Activated CD8-positive, alpha-beta memory T cell treated with anti-CD3 and anti-CD28 coated beads, Interleukin-2, amount 50 U/mL, for 1 hour (primary cell): ENCODE data around the gene ENOX1.

Experiments used
- DNase-seq: peaks from one replicate; pipeline ENCODE4 v3.0.0-alpha.2; 2020; ENCODE audit errors: extremely low read depth

ENOX1 gene

DNA sequence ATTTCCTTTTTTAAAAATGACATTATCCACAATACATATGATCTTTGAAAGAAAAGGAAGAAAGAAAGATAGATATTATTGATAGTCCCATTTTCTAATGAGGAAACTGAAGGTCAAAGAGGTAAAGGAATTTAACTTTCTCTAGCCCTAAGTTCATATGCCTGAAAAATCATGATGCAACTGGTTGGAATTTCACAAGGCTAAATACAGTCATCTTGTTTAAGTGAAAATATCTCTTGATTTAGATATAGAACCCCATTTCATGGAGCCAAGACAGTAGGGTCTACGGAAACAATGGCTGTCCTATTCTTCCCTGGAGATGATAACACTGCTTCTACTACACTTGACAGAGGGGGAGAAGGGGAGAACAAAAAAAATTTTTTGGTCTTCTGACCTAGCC lies 397.2 kb downstream of the ENOX1 start:
- no peak for DNase-seq

DNA sequence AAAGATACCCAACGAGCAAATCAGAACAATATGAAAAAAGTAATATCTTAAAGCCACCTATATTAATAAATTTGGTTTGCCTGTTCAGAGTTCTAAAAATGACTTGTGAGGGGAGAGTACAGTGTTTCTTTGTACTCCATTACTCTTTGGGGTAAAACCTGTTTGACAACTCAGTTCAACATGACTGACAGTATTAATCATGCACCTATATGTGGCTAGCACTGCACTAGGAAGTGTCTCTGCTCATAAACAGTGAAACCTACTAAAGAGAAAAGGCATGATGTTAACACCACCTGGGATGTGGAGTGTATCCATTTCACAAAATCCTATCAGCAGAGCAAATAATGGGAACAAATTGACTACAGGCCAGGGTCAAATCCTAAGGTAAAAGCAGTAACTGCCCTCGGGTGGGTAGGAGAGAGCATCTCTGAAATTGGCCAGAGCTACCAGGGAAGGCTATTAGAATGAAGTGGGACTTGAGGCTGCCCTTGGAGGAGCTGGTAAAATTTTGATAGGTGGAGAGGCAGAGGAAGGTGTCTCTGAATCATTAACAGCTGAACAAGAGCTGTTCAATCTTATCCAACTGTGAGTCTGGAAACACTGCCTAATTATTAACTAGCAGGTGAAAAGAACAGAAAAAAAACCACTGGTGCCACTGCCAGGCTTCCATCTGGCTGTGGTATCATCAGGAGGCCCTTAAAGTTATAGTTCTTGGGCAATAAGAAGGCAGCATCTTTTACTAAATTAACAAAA lies 398.3 kb downstream of the ENOX1 start:
- DNase-seq: no peak

DNA sequence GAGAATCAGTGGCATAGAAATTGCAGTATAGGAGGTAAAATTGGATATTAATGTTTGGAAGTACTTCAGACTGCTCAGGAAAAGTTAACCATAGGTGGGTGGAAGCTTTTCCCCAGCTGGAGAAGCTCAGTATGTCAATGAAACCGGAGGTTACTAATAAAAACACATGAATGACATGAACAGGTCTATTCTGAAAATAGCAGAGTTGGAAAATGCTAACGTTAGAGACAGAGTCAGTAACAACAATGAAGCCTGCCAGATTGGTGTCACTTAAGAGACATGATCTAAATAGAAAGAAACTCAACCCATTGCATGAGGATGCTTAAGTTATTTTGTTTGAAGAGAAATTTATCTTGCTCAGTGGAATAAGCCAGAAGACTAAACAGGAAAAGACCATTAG lies 398.9 kb downstream of the ENOX1 start:
- no peak for DNase-seq

DNA sequence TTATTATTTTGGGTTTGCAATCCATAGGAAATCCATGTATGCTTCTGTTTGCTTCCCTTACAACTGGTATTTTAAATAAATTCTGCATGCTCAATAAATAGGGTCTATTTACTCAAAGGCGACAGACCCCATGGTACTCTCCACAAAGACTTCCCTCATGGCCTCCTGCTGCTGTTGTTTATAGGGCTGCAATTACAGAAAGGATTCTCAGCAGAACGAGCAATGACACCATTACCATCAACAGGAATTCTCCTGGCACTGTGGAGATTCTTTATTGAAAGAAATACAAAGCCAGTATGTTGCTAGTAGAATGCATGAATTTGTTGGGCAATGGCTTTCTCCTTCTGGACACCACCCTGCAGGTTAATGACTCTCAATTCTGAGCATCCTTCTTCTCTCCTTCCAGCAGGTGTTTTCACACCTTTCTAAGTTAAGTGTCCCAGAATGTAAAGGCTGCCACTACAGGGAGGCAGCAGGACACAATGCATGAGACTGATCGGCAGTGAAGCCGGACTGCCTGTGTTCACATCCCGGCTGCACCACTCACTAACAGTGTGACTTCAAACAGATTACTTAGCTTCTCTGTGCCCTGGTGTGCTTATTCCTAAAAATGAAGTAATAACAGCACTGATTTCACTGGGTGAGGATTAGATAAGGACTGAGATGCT lies 403.1 kb downstream of the ENOX1 start:
- no peak for DNase-seq

DNA sequence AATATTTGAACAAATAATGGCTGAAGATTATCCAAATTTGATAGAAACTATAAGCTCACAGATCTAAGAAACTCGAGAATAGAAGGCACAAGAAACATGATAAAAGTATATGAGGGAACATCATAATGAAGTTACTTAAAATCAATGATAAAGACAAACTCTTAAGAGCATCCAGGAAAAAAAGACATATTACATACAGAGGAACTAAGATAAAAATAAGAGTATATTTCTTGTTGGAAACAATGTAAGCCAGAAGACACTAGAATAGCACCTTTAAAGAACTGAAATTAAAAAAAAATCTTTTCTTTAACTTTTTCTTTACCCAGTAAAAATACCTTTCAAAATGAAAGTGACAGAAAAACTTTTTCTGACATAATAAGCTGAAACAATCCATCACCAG lies 407.0 kb downstream of the ENOX1 start:
- DNase-seq: no peak

DNA sequence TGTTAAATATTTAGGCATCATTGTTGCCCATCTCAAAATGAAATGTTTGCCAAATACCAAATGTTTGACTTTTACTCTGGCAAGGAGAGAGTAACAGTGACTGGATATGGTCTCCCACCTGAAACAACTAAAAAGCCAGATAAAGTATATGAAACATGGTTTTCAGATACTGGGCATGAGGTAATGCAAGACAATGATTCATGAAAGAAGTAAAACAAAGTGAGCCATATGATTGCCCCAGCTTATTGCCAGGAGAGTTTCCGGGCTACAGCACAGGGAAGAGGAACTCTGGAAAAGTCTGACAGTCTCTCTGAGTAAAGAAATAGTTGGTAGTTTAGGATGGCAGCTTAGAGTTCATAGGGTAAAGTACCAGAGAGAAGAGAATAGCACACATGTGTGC lies 408.8 kb downstream of the ENOX1 start:
- no peak for DNase-seq

DNA sequence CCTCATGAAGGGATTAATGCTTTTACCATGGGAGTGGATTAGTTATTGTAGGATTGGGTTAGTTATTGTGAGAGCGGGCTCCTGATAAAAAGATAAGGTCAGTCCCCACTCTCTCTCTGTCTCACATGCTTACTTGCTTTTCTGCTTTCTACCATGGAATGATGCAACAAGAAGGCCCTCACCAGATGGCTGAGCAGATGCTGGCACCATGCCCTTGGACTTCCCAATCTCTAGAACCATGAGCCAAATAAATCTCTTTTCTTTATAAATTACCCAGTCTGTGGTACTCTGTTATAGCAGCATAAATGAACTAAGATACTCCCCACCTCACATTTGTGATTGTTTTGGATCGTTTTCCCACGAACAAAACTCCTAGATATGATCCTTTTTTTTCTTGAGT lies 409.6 kb downstream of the ENOX1 start:
- DNase-seq: no peak

DNA sequence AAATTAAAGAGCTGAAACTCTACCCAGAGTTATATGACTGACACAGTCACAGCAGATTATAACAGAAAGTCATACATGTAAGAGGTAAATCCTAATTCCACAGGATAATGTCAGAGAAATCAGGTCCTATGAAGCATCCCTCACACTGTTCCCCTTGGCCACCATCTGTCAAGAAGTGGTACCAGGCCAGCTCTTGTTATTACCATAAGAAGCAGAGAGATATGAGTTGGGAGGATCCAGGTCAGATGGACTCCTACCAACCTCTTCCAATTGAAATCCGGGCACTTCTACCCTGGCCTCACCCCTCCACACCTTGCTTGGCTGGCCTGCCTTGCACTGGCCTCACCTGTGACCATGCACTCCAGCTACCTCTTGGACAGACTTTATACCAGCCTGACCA lies 410.2 kb downstream of the ENOX1 start:
- DNase-seq: no peak

DNA sequence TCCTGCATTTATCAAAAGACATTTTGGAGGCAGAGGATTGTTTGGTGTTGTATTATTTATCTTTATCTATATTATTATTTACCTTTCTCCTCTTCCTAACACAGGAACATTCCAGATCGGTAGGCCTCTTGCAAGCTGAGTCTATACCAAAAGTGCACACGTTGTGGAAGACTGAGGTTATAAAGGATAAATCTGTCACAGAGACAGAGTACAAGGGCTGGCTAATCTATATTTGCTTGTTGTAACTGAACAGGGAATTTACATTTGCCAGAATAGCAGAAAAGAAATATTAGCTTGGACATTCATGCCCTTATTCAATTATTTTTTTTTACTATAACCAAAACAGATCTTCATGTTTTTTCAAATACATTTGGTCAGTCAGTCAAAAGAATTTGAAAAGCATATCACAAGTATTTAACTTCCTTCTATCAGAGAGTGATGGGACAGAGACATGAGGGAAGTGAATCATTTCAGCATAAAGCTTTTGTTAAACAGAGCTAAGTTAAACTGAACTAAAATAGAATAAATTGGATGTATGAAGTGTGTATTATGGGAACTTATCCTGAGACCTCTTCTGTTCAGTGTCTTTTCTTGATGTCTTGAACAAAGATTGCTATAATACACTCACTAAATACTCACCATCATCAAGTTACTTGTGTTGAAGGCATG lies 410.8 kb downstream of the ENOX1 start:
- no peak for DNase-seq

DNA sequence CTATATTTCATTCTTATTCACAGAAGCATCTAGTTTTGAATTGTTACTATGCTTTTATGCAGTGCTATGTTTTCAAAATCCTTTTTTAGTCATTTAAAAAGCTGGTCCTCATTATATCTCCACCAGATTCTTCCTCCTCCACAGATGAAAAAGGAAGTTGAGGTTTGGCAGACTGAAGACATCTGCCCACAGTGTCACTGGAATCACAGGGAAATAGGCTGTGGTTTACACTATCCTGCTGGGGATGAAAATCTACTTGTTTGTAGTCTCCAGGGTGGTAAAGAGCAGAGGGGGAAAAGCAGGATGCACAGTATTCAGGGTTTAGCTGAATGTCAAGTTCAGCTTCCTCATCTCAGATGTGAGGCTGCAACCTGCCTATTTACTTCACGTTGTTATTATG lies 412.2 kb downstream of the ENOX1 start:
- no peak for DNase-seq

DNA sequence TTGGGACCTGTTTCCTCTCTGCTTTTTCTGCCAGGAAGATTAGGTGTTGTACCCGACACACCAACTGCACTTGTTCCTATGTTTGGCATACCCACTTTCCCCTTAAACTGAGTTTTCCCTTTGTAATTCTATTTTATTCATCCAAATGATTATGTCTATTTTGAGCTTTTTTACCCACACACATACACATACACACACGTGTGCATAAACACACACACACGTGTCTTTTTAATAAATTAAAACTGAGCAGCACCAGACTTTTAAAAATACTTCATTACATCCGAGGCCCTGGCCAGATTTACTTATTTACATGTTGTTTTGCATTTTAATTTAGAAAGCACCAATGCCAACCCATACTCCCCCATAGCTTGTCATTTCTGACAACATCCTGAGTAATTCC lies 413.4 kb downstream of the ENOX1 start:
- DNase-seq: no peak

DNA sequence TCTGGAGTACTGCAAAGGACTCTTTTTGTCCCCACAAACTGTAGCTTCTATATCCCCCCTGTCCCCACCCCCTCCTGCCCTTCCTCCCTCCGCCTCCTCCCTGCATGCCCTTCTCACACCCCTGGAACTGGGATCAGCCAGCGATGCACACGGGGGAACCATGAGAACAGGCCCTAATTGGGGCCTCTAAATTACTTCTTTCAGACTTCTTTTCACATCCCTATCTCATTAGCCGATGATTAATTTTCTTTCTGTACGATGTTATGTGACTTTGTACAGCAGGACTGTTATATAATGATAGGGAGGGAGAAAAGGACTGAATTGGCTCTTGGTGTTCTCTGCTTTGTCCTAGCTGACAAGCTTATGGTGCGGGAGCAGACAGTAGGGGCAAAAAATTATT lies 415.9 kb downstream of the ENOX1 start:
- DNase-seq: no peak

DNA sequence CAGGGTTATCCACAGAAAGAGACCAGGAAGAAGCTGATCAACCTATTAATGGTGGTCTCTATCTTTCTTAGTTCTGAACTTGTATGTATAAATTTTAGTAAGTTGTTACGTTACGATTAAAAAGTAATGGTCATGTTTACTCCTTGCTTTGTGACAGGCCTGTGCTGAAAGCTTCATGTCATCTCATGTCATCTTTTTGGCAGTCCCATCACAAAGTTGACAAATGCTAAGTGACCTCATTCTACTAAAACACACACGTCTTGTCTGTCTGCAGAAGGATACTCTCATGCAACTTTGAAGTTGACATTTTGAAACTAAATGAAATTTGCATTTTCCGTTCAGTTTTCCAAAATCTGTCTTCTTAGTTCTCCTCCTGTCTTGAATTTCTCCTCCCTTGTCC lies 417.5 kb downstream of the ENOX1 start:
- no peak for DNase-seq

DNA sequence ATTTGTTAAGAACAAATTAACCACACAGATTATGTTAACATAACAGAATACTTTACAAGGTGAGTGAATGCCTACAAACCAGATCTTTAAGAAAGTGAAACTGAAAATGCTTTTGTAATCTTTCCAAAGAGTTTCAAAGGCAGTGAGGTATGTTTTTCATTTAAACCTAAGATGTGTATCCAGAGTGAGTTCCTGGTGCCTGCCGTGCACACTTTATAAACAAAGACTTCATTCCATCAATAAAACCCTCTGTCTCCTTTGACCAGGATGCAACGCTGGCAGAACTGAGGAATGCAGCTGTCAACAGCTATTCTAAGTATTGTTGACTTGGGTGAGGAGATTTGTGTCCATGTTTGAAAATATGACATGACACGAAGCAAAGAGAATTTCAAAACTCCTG lies 418.8 kb downstream of the ENOX1 start:
- DNase-seq: no peak

DNA sequence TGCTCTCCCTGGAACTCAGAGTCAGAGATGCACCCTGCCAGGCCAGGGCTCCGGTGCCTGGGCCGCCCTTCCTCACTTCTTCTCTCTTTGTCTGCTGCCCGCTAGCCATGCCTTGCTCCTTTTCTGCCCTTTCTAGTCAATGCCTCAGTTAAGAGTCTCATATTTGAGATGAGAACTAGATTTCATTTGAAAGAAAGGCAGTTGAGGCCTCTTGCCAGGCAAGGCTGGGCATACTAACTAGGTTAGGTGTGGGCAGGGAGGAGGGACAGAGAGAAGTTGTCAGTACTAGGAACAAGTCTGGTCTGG lies 421.8 kb downstream of the ENOX1 start:
- DNase-seq: no peak

DNA sequence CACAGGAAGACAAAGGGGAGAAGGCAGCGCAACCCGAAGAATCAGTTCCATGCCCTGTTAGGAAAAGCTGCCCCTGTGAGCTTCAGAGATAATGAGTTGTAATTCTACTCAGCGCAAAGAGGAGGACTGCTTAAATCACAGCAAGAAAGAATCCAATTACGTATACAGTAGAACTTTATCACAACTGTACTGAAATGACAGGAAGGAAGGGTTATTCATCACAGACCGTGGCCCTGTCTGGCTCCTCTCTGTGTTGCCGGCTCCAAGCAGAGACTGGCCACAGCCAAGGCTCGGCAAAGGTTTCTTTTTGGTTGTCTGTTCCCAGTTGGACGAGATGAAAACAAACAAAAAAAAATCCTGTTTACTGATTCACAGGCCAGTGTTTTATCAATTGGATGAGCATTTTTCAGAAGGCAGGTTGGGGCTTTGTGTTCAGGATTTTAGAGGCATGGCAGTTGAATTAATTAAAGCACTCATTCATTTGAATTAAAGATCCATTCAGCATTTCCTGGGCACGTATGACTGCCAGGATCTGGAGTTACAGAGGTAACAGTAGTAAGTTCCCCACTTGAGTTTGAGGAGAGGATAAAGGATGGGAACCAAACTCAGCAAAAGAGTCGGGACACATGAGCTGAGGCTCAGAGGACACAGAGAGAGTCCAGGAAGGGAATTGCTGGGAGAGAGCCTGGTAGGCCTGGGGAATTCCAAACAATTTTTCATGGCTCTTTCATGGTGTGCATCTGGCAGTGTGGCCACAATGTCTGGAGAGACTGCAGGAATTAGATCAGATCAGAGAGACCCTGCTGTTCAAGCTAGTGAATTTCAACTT lies 422.3 kb downstream of the ENOX1 start:
- DNase-seq: no peak

DNA sequence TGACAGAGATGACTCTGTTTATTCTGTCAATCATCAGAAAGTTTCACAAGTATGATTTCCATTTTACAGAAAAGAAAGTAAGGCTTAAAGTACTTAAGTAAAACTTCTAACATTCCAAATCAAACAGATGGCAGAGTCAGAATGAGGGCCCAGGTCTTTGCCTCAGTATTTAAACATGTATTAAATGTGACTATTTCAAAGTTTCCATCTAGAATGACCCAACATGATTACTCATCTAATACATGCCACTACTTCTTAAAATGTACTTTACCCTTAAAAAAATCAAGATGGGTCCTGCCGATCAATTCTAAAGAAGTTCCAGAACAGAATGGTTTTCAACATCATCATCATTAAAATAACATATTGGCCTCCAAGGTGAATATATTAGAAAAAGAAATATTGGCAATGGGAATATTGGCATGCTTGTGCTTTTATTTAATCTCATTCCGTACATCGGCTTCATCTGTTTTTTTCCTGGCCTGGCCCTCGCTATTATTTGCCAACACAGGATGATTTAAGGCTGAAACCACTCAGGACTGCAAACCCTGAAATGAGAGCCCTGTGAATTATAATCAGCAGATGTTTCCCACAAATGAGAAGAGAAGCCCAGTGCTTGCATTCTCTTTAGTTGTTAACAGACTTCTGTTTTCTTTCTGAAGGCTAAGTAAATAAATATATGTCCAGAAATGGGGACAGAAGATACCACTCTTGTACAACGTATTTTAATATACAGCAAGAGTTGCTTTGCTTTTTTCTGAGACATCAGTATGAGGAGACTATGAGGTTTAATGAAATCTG lies 423.4 kb downstream of the ENOX1 start:
- DNase-seq: no peak

DNA sequence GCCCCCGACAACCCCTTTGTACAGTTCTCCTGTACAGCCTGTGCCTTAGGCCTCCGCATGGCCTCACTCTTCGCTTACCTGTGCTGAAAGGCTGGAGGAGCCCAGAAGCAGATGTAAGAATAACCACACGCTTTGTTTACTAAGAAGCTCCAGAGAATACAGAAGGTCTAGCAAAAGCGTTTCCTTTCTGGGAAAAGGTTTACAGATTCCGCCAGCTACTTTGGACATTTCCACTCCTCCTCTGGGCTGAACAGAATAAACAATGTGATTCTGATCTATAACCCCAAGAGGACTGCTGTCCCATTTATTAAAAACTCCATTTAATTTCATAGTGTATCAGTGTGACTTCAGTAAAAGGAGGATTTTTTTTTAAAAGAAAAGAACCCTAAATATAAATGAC lies 424.2 kb downstream of the ENOX1 start:
- DNase-seq: no peak

DNA sequence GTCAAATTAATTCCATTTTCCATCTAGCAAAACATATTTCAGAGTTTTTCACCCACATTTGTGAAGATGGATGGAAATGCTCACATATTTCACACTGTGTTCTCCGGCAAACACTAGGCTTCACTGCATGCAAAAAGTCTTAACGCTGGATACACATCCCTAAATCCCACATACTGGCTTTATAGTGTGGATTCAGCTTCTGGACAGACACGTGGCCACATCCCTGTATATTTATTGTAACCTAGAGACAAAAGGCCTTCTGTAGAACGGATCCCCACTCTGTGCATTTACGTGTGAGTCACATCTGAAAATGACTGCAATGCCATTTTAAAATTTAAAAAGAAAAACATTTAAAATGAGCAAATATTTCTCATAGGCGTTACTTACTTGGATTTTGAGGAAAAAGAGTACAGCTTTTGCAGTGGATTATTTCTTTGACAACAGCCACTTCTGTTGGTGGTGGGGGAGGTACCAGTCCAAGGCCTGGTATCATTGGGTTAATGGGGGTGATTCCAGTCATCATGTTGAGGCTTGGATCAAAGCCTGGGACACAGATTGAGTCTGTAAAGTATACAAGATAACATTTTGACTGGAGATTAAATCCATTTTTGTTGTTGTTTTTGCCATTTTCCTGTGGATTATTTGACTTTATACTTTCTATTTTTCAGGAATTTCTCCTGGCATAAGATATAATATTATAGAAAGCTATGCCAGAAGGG lies 425.7 kb downstream of the ENOX1 start:
- DNase-seq: no peak

DNA sequence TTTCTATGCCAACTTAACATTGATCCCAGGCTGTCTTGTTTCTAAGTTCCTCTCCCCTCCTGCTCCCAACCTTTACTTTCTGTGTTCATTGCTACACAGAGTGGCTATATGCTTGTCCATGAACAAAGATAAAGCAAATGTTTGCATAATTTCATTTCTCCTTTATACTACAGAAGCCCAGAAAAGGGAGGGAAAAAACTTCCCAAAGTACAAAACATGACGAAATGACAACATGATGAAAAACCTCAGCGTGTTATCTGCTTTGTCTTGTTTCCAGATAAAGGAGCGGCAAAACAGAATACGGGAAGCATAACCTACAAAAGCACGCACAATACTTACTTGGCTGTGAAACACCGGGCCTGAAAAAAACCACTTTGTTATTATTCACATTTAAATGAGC lies 426.6 kb downstream of the ENOX1 start:
- no peak for DNase-seq

DNA sequence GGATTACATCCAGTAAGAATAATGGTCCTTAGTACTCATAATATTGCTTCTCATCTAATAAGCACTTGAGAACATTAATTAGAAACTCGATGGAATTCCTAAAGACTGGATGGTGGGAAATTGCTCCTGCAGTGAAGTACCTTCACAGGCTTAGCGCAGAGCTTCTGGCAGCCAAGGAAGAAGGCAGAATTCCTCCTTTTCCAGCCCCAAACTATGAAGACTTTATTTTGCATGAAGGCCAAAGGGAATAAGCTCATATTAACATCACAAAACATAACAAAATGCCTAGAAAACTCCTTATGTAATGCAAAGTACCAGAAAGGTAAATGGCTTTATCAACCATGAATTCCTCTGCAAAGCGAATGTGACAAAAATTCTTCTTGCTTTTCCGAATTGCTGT lies 427.2 kb downstream of the ENOX1 start:
- DNase-seq: no peak
